ENCODE data around the gene MUC2.
"Not testable (repeated sequence)": the region's sequence is repeated elsewhere in the genome, so short reads cannot be mapped to it uniquely, and the experiment has no call there.

The MUC2 gene

DNA sequence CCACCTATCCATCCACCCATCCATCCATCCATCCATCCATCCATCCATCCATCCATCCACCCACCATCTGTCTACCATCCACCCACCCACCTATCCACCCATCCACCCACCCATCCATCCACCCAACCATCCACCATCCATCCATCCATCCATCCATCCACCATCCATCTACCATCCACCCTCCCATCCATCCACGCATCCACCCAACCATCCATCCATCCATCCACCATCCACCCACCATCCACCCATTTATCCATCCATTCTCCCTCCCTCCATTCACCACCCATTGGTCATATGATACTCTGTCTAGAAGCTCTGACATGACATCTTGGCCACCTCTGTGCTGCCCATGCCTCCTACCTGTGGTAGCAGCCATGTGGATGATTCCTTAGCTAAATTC, 31.7 kb downstream of the MUC2 start:
- DNase-seq (ENCODE audit: low spot score), result no peak

DNA sequence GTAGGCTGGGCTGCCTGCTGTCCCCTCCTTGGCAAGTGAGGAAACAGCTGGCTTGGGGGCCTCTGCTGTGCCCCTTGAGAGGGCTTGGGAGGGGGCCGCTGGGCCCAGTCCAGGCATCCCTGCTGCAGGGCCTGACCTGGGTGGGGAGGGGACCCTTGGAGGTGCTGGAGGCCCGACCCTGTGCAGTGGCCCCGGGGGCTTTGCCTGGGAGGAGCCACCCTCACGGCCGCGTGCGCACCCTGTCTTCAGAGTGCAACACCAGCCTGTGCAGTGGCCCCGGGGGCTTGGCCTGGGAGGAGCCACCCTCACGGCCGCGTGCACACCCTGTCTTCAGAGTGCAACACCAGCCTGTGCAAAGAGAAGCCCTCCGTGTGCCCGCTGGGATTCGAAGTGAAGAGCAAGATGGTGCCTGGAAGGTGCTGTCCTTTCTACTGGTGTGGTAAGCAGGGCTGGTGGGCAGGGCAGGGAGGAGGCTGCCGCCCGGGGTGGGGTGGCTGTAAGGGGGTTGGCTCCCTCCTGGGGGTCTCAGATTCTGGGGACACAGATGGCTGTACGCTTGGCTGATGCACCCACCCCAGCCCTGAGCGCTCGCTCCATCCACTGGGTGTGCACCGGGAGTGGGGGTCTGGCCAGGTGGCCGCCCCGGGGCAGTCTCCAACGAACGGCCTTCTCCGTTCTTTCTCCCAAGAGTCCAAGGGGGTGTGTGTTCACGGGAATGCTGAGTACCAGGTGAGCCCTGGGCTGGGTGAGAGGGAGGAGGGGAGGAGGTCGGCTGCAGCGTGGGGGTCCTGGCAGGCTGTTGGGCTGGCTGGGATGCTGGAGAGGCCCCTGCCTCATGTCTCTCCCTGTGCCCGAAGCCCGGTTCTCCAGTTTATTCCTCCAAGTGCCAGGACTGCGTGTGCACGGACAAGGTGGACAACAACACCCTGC, 32.9 kb downstream of the MUC2 start:
- DNase-seq (ENCODE audit: low spot score), result no peak

DNA sequence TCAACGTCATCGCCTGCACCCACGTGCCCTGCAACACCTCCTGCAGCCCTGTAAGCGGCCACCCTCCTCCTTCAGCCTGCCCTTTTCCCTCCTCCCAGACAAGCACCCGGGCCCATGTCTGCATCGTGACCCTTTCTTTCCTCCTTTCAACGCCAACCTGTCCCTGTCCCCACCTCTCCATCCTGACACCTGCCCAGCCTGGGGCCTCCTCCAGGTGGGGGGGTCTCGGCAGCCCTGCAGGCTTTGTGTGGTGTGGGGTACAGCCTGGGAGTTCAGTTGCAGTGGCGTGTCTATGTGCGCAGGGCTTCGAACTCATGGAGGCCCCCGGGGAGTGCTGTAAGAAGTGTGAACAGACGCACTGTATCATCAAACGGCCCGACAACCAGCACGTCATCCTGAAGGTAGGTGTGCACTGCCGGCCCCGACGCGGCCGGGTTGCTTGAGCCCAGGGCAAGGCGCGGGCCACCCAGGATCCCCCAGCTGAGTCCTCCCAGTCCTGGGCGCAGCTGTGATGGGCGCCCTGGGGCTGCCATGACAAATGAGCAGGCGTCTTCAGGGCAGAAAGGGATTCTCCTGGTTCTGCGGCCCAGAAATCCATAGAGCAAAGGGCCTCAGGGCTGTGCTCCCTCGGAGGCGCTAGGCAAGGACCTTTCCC, 33.7 kb downstream of the MUC2 start:
- DNase-seq (ENCODE audit: low spot score), result no peak

DNA sequence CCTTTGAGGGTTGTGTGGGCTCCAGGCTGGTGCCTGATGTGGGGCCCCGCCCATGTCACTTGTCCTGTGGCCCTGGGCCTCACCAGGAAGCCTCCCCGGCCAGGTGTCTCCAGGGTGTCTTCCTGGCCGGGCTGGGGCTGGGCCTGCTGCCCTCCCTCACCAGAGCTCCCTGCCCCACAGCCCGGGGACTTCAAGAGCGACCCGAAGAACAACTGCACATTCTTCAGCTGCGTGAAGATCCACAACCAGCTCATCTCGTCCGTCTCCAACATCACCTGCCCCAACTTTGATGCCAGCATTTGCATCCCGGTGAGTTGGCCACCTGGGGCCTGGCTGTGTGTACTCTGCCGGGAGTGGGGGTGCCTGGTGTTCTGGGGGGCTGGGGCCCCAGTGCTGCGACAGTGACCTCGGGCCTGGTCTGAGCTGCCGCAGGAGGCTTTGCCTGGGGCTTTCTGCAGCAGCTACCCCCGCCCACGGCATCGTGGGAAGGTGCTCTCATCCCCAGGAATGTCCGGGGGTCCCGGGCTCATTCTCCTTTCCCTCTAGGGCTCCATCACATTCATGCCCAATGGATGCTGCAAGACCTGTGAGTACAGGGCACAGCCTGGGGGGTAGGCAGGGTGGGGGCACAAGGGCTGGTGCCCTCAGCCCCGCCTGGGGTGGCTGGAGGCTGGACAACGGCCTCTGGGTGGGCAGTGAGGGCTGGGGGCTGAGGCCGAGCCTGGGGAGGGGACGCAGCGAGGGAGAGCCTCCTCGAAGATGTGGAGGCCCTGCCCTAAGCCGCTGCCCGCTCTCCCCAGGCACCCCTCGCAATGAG, 34.6 kb downstream of the MUC2 start:
- no peak for DNase-seq (ENCODE audit: low spot score)

DNA sequence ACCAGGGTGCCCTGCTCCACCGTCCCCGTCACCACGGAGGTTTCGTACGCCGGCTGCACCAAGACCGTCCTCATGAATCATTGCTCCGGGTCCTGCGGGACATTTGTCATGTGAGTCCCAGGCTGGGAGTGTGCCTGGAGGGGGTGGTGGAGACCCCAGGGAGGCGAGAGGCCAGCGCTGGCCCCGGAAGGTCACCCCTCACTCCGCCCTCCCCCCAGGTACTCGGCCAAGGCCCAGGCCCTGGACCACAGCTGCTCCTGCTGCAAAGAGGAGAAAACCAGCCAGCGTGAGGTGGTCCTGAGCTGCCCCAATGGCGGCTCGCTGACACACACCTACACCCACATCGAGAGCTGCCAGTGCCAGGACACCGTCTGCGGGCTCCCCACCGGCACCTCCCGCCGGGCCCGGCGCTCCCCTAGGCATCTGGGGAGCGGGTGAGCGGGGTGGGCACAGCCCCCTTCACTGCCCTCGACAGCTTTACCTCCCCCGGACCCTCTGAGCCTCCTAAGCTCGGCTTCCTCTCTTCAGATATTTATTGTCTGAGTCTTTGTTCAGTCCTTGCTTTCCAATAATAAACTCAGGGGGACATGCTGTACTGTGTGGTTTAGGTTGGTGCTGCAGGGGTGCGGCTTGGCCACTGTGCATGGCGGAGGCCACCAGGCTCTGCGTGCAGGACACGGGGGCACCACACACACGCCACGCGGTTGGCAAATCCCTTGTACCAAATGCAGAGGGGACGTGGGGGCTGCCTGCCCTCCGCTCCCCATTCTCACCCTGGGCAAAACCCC, 35.4 kb downstream of the MUC2 start:
- no peak for DNase-seq (ENCODE audit: low spot score)

DNA sequence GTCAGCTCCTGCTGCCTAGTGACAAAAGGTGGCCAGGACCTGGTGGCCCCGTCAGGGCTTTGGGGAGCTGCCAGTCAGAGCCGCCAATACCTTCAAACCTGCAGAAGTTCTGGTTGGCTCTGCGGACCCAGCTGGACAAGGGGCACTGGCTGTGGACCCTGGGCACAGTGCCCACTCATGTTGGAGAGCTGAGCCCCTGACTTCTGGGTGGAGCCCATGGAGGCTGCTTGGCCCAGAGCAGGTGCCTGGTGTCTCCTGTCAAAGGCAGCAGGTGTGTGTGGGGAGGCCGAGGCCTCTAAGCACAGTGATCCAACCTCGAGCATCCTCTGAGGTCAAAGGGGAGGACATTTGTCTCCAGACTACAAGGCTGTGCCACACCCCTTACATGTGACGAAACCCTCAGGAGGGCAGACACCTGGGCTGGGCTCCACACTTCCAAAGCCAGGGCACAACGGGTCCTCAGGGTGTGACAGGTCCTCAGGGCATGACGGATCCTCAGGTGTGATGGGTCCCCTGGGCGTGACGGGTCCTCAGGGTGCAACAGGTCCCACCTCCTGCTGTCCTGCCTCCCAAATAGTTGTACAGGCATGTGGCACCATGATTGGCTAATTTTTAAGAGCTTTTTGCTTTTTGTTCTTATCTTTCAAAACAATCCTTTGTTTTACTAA, 37.0 kb downstream of the MUC2 start:
- DNase-seq (ENCODE audit: low spot score), result no peak

DNA sequence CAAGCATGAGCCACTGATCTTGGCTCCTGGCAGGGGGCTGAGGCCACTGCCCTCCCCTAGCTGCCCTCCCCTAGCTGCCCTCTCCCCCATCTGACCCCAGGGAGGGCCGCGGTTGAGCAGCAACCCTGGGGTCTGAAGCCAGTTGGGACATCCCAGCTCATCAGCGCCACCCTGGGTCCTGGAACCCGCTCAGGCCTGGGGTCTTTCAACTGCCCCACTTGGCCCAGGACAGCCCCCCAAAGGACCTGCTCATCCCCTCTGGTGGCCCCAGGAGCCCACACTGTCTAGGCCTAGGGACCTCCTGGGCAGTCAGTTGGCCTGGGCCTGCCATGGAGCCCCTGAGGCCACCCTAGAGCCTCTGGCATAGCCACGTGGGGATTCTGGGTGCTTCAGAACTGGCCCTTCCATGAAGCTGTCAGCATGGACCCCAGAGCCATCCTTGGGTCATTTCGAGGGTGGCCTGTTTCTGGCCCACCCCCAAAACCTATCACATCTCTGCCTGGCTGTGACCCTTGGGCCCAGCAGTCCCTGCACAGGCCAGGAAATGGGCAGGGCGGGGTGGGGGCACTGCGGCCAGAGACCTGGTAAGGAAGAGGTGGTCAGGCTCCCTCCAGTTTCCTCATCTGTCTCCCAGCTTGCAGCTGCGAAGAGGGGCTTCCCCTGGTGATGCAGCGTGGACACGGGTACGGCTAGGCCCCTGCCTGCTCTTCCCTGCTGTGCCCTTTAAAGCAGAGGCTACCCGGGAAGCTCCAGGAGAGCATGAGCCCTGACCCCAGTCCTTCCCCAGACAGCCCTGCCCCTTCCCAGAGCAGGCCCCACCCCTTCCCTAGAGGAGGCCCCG, 37.9 kb downstream of the MUC2 start:
- DNase-seq (ENCODE audit: low spot score), result no peak

DNA sequence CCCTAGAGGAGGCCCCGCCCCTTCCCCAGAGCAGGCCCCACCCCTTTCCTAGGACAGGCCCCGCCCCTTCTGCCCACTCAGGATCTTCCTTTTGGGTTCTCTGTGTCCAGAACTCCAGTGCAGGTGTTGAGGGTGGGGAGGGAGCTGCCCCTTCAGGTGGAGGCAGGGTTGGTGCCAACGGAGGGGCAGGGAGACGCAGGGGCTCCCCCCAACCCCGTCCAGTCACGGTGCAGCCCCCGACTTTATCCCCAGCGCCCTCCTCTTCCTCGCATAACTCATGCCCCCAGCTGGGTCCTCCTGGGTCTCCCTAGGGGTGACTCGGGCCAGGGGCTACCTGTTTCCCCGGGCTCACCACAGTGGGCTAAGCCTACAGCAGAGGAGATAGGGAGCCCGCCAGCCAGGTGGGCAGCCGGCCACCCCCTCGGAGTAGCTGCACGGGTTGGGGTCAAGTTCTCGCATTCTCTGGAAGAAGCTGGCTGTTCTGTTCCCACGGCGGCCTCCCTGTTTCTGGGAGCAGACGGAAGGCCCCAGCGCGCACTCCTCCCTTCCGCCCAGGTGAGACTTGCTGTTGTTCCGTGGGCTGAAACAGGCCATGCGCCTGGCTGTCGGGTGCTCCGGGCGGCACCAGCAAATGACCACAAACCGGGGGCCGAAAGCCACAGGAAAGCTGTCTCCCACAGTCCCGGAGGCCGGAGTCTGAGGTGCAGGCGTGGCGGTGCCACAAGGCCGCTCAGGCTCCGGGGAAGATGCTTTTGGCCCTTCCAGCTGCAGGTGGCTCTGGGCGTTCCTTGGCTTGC, 38.9 kb downstream of the MUC2 start:
- no peak for DNase-seq (ENCODE audit: low spot score)

DNA sequence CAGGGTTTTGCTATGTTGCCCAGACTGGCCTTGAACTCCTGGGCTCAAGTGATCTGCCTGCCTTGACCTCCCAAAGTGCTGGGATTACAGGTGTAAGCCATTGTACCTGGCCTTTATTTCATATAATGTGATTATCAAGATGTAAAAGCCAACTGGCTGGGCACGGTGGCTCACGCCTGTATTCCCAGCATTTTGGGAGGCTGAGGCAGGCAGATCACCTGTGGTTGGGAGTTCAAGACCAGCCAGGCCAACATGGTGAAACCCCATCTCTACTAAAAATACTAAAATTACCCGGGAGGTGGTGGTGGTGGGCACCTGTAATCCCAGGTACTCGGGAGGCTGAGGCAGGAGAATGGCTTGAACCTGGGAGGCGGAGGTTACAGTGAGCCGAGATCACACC, 40.6 kb downstream of the MUC2 start:
- DNase-seq (ENCODE audit: low spot score), result not testable (repeated sequence)

DNA sequence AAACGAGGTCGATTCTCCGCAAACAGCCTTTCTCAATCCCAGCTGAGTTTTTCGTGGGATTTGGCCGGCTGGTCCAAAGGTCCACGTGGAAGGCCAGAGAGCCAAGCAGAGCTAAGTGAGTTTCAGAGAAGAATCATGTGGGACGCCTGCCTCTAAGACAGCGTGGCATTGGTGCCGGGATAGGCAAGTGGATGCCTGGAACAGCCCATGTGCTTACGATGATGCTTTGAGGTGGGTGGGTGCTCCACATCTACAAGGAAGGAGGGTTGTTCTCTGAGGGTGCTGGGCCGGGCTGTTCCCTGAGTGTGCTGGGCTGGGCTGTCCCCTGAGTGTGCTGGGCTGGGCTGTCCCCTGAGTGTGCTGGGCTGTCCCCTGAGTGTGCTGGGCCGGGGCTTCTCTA, 41.4 kb downstream of the MUC2 start:
- no peak for DNase-seq (ENCODE audit: low spot score)

DNA sequence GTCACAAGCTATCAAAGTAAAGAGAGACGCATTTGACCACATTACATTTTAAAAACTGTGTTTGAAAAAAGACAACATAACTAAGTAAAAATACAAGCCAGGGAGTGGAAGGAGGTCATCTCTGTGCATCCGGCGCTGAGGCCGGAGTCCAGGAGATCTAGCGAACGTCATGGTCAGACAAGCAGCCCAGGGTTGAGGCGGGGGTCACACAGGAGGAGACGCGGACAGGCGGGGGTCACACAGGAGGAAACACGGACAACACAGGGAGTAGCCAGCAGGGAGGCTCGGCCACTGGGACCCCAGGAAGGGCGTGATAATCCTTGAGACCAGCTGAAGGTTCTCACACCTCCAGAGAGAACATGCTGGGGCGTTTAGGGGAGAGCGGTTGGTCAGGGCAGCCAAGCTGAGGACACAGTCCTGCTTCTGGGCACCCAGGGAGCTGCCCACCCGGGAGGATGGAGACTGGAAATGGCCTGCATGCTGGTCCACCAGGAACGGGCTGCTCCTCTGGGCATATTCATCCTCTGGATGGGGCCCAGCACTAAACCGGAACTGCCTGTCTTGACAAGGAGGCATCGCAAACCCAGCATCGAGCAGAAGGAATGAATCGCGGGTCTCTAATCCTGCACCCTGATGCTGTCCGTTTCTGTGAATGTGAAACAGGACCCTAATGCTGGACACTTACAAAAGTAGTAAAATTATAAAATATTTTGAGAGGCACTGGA, 42.2 kb downstream of the MUC2 start:
- no peak for DNase-seq (ENCODE audit: low spot score)

DNA sequence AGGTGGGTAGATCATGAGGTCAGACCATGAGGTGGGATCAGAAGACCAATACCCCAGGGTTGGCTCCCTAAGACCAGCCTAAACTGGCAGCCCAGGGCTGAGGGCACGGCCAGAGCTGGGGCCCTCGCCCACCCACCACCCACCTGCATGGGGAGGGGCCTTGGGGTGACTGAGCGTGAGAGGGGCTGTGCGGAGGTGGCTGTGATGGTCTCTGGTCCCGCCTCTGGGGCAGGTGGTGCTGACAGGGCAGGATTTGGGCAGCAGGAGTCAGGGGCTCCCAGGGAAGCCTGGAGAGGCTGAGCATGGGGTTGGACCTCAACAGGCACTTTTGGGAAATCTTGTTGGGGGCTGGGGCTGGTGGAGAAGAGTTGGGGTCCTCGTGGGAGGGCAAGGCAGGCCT, 43.3 kb downstream of the MUC2 start:
- DNase-seq (ENCODE audit: low spot score), result no peak

DNA sequence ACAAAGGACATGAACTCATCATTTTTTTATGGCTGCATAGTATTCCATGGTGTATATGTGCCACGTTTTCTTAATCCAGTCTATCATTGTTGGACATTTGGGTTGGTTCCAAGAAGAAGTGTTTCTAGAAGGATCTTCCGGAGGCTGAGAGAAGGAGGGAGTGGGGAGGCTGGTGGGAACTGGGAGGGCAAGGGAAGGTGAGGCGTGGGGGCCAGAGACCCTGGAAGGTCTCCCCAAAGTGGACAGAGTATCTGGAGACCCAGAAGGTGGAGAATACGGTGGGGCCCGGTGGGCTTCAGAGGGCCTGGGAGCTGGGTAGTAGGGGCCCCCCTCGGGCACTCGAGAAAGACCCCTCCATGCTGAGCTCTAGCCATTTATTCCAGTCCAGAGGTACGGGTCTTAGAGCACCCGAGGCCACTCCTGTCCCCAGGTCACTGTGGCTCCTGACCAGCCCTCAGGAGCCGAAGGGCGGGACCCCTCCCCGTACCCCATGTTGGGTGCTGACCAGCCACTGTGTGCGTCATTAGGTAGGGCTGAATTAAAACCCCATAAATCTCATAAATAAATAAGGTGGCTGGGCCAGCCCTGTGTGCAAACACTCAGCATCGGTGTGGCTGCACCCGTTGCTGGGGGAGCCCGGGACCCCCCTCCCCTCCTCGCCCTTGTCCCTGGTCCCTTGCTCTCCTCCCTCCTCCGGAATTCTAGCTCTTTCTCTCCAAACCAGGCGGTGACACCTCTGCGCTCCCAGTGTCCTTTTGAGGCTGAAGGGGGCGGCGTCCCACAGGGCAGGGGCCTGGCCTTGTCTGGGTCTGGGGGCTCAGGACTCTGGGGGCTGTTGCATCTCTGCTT, 44.3 kb downstream of the MUC2 start:
- DNase-seq (ENCODE audit: low spot score), result no peak

DNA sequence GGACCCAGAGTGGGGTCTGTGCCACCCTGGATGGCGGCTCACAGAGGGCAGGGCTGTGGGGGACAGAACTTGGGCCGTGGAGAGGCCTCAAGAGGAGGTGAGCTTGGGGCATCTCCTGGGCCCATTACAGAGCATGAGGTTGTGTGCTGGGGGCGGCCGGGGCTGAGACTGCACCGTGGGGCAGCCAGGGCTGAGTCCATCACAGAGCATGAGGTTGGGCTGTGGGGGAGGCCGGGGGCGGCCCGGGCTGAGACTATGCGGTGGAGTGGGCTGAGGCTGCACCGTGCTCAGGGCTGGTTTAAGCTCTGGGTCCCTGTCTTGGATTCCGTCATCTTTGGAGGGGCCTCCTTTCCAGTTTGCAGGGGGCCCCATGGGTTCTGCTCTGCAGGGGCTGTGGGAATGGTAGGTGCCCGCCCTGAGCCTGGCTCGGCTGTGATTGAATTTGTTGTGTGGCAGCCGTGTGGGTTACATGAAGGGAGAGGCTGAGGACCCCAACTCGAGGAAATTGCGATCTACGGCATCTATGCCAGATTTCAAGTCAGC, 45.0 kb downstream of the MUC2 start:
- DNase-seq (ENCODE audit: low spot score), result no peak

DNA sequence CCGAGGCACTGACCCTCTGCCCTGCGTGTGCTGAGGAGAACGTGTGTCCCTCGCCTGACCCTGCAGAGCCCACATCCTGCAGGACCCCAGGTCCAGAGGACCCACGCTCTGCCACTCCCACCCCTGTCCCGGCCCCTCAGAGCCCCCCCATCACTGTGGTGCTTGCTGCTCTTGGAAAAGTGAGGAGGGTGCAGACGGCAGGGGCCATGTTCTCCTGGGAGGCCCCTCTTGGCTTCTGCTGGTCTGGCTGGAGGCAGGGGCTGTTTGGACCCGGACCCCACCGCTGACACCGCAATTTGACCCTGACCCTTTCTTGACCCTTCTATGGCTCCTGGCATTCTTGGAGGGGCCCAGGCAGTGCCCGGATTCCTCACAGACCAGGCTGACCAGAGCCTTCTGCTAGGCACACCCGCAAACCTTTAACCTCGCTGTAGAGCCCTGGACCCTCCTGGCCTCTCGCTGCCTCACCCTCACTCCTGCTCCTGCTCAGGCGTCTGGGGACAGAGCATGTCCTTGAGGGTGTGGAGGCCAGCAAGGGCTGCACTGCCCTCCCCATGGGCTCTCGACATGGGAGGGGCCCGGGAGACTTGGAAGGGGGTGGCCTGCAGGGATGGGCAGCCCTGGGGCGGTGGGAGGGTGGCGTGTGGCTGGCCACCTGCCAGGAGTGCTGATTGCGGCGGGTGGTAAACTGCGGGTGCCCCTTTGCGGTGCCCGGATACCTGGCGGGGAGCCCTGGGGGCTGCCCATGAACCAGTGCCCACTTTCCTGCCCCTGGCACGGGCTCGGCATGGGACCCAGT, 46.1 kb downstream of the MUC2 start:
- DNase-seq (ENCODE audit: low spot score), result no peak

DNA sequence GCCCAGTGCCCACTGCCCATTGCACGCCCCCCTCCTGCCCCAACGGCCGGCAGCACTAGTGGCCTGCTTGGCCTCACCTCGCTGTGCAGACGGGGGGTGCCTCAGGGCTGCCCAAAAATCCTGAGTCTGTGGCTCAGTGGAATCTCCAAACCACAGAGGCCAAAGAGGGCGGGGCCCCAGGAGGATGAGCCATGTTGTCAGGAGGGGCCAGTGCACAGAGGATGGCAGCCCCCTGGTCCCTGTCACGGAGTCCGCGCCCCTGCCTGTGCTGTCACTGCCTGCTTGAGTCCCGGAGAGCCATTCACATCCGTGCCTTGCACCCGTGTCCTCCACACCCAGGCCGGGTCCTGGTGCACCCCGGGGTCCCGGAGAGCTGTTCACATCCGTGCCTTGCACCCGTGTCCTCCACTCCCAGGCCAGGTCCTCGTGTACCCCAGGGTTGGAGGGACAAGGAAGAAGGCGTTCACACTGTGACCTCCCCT, 46.7 kb downstream of the MUC2 start:
- DNase-seq (ENCODE audit: low spot score), result no peak

Measured in AG08395 (cell line).